Stimulated activated memory B cell treated with anti-CD40 and anti-IgM and Interleukin-4, amounts not matched to agents 10 μg/mL and 1 μg/mL and 100 μg/mL, for 72 hours (primary cell): Measurements from ENCODE around the gene GRIK4.
"Not testable (repeated sequence)": the region's sequence is repeated elsewhere in the genome, so short reads cannot be mapped to it uniquely, and the experiment has no call there.

Experiments used
- ATAC-seq: fragments of 150-1000 bp; cut with Tn5 transposase; 2 replicates; pipeline ENCODE4 v1.10.0; 2021
- H3K27ac Mint-ChIP-seq: one replicate; pipeline ENCODE4 v1.8.0; 2022; ENCODE audit warnings: mild to moderate bottlenecking, mixed read lengths
- H3K27me3 Mint-ChIP-seq: one replicate; pipeline ENCODE4 v1.8.0; 2022; ENCODE audit warnings: mixed read lengths
- H3K36me3 Mint-ChIP-seq: one replicate; pipeline ENCODE4 v1.8.0; 2022; ENCODE audit warnings: mixed read lengths
- H3K4me1 Mint-ChIP-seq: one replicate; pipeline ENCODE4 v1.8.0; 2022; ENCODE audit warnings: mixed read lengths
- H3K4me3 Mint-ChIP-seq: one replicate; pipeline ENCODE4 v1.8.0; 2022; ENCODE audit warnings: mild to moderate bottlenecking, moderate library complexity, mixed read lengths
- H3K9me3 Mint-ChIP-seq: one replicate; pipeline ENCODE4 v1.8.0; 2022; ENCODE audit warnings: mixed read lengths

Gene GRIK4

GRCh38 chr11:121029153-121029552 lies 517.6 kb downstream of the GRIK4 start:
- Mint-ChIP-seq H3K4me3 (no peak overlapping the region), H3K27ac (no peak overlapping the region), H3K27me3 (no peaks in the 10 kb centered on the region), H3K36me3 (peaks cover 22% of the 10 kb centered on the region), H3K4me1 (peaks cover 35% of the 10 kb centered on the region), H3K9me3 (no peaks in the 10 kb centered on the region)
- ATAC-seq = no peak

GRCh38 chr11:121029813-121030445 lies 518.4 kb downstream of the GRIK4 start:
- Mint-ChIP-seq H3K9me3 (no peaks in the 10 kb centered on the region), H3K27me3 (no peaks in the 10 kb centered on the region), H3K27ac (no peak overlapping the region), H3K4me1 (peaks cover 27% of the 10 kb centered on the region), H3K4me3 (no peak overlapping the region), H3K36me3 (peaks cover 22% of the 10 kb centered on the region)
- no peak for ATAC-seq

- peaks cover 24% of the 10 kb centered on the region for H3K4me1 Mint-ChIP-seq
- H3K4me3 Mint-ChIP-seq = no peak overlapping the region
- H3K27me3 Mint-ChIP-seq = no peaks in the 10 kb centered on the region
- H3K27ac Mint-ChIP-seq = no peak overlapping the region
- no peak for ATAC-seq
- peaks cover 27% of the 10 kb centered on the region for H3K36me3 Mint-ChIP-seq
- H3K9me3 Mint-ChIP-seq = no peaks in the 10 kb centered on the region
These were observed 519.6 kb downstream of the GRIK4 start for GRCh38 chr11:121031167-121031566.

GRCh38 chr11:121031648-121032047 lies 520.1 kb downstream of the GRIK4 start:
- not testable (repeated sequence) for H3K27ac Mint-ChIP-seq, ATAC-seq, H3K9me3 Mint-ChIP-seq, H3K4me3 Mint-ChIP-seq, H3K27me3 Mint-ChIP-seq
- Mint-ChIP-seq H3K4me1 (peaks cover 28% of the 10 kb centered on the region), H3K36me3 (peaks cover 29% of the 10 kb centered on the region)

GRCh38 chr11:121032546-121032945 lies 521.0 kb downstream of the GRIK4 start:
- Mint-ChIP-seq H3K4me1 (peaks cover 22% of the 10 kb centered on the region), H3K9me3 (no peaks in the 10 kb centered on the region), H3K4me3 (no peak overlapping the region), H3K36me3 (peaks cover 26% of the 10 kb centered on the region), H3K27ac (no peak overlapping the region), H3K27me3 (no peaks in the 10 kb centered on the region)
- no peak for ATAC-seq

- no peaks in the 10 kb centered on the region for H3K27me3 Mint-ChIP-seq
- no peak for ATAC-seq
- H3K4me3 Mint-ChIP-seq = no peak overlapping the region
- peaks cover 25% of the 10 kb centered on the region for H3K36me3 Mint-ChIP-seq
- no peaks in the 10 kb centered on the region for H3K9me3 Mint-ChIP-seq
- H3K27ac Mint-ChIP-seq = no peak overlapping the region
- peaks cover 19% of the 10 kb centered on the region for H3K4me1 Mint-ChIP-seq
These were observed 522.1 kb downstream of the GRIK4 start for GRCh38 chr11:121033635-121034034.

- Mint-ChIP-seq H3K9me3 (no peaks in the 10 kb centered on the region), H3K27me3 (no peaks in the 10 kb centered on the region), H3K27ac (no peak overlapping the region), H3K4me1 (peaks cover 13% of the 10 kb centered on the region), H3K4me3 (no peak overlapping the region), H3K36me3 (peaks cover 27% of the 10 kb centered on the region)
- no peak for ATAC-seq
These were observed 523.7 kb downstream of the GRIK4 start for GRCh38 chr11:121035169-121035755.

GRCh38 chr11:121035780-121036179 lies 524.2 kb downstream of the GRIK4 start:
- Mint-ChIP-seq H3K36me3 (peaks cover 23% of the 10 kb centered on the region), H3K4me1 (peaks cover 12% of the 10 kb centered on the region), H3K27me3 (no peaks in the 10 kb centered on the region), H3K9me3 (no peaks in the 10 kb centered on the region), H3K27ac (no peak overlapping the region), H3K4me3 (no peak overlapping the region)
- ATAC-seq = no peak

GRCh38 chr11:121037016-121037415 lies 525.5 kb downstream of the GRIK4 start:
- Mint-ChIP-seq H3K4me1 (peaks cover 12% of the 10 kb centered on the region), H3K27ac (no peak overlapping the region)
- no peak for ATAC-seq

More at GRCh38 chr11:121037016-121037415, 525.5 kb downstream of the GRIK4 start:
- no peak overlapping the region for H3K4me3 Mint-ChIP-seq
- H3K27me3 Mint-ChIP-seq = no peaks in the 10 kb centered on the region
- peaks cover 30% of the 10 kb centered on the region for H3K36me3 Mint-ChIP-seq
- H3K9me3 Mint-ChIP-seq = no peaks in the 10 kb centered on the region
